EL (cell line): Measurements from ENCODE around the gene MAIP1.

Experiments
- DNase-seq: peaks from one replicate; pipeline ENCODE4 v3.0.0-alpha.2; 2016

The MAIP1 gene

GRCh38 chr2:199951023-199951422, 4.4 kb upstream of the MAIP1 start:
- no peak for DNase-seq

- DNase-seq, result no peak
Observed at GRCh38 chr2:199955007-199955338, 409 bp upstream of the MAIP1 start.

- no peak for DNase-seq
Observed at GRCh38 chr2:199956062-199956380, 639 bp downstream of the MAIP1 start.

- DNase-seq, result no peak
Observed at GRCh38 chr2:199958014-199958413, 2.6 kb downstream of the MAIP1 start.

GRCh38 chr2:199962203-199962602, 6.8 kb downstream of the MAIP1 start:
- no peak for DNase-seq

GRCh38 chr2:199966405-199966804, 11.0 kb downstream of the MAIP1 start:
- no peak for DNase-seq

- DNase-seq, result no peak
Observed at GRCh38 chr2:199966976-199967375, 11.6 kb downstream of the MAIP1 start.

GRCh38 chr2:199968126-199968525, 12.7 kb downstream of the MAIP1 start:
- no peak for DNase-seq

GRCh38 chr2:199972088-199972626, 16.8 kb downstream of the MAIP1 start:
- no peak for DNase-seq

GRCh38 chr2:199973703-199974102, 18.3 kb downstream of the MAIP1 start:
- DNase-seq, result peak; percentile 41

- DNase-seq, result peak; percentile 29
Observed at GRCh38 chr2:199975273-199975895, 20.0 kb downstream of the MAIP1 start.

GRCh38 chr2:199977984-199978415, 22.6 kb downstream of the MAIP1 start:
- peak; percentile 75 for DNase-seq

GRCh38 chr2:199979398-199979797, 24.0 kb downstream of the MAIP1 start:
- no peak for DNase-seq

- DNase-seq, result peak; percentile 72
Observed at GRCh38 chr2:199979832-199980628, 24.6 kb downstream of the MAIP1 start.

- no peak for DNase-seq
Observed at GRCh38 chr2:199982126-199982843, 26.9 kb downstream of the MAIP1 start.

GRCh38 chr2:199983534-199983933, 28.2 kb downstream of the MAIP1 start:
- no peak for DNase-seq

- DNase-seq, result no peak
Observed at GRCh38 chr2:199984159-199984558, 28.8 kb downstream of the MAIP1 start.

GRCh38 chr2:199984755-199985154, 29.4 kb downstream of the MAIP1 start:
- no peak for DNase-seq

- DNase-seq, result peak; percentile 83
Observed at GRCh38 chr2:199985625-199986207, 30.3 kb downstream of the MAIP1 start.

GRCh38 chr2:199987586-199987985, 32.2 kb downstream of the MAIP1 start:
- DNase-seq, result no peak

- DNase-seq, result no peak
Observed at GRCh38 chr2:199988151-199988550, 32.8 kb downstream of the MAIP1 start.

GRCh38 chr2:199989822-199990221, 34.4 kb downstream of the MAIP1 start:
- DNase-seq, result no peak

- DNase-seq, result no peak
Observed at GRCh38 chr2:199991691-199992090, 36.3 kb downstream of the MAIP1 start.
